IPS DF 4.7 (cell line): ENCODE results near the gene KCNAB2.
"Not testable (repeated sequence)": the region's sequence is repeated elsewhere in the genome, so short reads cannot be mapped to it uniquely, and the experiment has no call there.

Source experiments
- DNase-seq: peaks from one replicate; pipeline ENCODE4 v3.0.0-alpha.2; 2013; ENCODE audit warnings: low spot score; ENCODE audit errors: extremely low read depth

KCNAB2 gene

DNA sequence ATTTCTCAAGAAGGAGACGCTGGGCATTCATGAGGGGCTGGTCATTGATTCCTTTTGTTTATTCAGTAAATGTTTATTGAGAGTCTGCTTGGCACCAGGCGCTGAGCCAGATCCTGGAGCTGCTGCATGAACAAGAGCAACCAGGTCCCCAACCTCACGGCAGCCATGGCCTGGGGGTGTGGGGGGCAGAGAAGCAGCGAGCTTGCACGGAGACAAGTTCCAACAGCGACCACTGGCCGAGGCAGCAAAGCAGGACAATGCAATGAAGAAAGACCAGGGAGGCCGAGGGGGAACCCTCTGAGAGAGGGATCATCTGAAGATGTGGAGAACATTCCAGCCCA, 7.5 kb downstream of the KCNAB2 start:
- DNase-seq, result no peak

DNA sequence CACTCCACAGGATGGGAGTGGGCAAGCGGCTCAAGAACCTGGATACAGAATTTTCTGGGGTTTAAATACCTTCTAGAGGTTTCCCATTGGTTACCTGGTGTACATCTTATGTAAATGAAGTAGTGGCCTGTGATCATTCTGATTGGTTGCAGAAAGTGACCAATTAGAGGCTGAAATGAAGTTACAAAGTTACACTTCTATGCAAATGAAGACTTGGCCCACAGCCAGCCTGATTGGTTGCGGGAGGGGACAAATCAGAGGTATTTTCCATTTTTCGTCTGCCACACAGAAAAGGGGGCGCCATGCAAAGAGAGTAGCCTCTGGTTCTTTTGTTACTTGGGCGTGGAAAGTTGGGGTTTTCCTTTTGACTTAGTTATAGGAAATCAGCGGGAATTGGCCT, 8.9 kb downstream of the KCNAB2 start:
- no peak for DNase-seq

DNA sequence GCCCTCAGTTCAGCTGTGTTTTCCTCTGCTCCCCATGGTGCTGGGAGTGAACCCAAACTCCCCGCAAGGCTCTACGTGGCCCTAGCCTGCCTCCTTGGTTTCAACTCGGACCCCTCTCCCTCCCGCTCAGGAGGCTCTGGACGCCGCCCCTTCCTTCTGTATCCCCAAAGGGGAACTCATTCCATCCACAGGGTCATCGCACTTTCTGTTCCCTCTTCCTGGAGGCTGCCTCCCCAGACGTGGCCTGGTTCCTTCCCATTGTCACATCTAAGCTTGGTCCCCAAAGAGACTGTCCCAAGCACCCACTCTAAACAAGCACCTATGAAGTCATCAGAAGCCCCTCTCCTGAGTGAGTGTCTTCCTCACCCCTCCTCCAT, 10.9 kb downstream of the KCNAB2 start:
- DNase-seq, result no peak

DNA sequence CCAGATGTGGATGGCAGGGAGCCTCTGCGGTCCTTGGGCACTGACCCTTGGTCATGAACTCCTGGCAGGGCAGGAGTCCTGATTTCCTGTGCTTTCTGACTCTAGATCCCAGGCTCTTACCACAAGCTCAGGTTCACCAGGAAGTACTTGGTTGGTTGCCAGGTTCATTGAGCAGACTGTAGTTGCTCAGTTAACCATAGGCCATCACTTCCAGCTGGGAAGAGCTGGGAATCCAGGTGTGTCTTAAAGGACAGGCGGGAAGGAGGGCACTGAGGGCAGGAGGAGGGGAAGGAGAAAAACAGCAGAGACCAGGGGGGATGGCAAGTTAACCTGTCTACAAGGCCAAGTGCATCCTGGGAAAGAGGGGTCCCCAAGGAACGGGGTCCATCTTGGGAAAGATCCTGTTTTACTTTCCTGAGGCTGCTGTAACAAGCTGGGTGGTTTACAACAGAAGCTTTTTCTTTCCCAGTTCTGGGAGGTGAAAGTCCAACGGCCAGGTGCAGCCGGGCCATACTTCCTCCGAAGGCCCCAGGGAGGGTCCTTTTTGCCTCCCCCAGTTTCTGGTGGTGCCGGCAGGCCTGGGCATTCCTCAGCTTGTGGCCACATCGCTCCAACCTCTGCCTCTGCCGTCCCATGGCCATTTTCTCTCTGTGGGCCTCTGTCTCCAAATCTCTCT, 11.6 kb downstream of the KCNAB2 start:
- no peak for DNase-seq

DNA sequence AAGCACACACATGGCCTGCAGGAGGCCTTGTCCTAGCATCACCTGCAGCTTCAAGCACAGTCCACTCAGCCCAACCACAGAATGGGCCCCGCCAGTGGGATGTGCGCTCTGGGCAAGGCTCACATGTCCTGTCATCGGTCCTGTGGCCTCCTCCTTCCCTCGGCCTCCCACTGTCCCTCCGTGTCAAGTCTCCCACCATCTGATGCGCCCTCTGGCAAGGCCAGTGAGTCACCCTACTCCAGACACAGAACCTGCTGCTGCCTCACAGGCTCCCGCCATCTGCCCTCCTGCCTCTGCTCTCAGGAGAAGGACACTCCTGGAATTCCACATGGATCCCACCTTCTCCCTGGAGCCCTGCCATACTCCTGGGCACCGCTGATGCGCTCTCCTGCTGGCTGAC, 14.2 kb downstream of the KCNAB2 start:
- no peak for DNase-seq

DNA sequence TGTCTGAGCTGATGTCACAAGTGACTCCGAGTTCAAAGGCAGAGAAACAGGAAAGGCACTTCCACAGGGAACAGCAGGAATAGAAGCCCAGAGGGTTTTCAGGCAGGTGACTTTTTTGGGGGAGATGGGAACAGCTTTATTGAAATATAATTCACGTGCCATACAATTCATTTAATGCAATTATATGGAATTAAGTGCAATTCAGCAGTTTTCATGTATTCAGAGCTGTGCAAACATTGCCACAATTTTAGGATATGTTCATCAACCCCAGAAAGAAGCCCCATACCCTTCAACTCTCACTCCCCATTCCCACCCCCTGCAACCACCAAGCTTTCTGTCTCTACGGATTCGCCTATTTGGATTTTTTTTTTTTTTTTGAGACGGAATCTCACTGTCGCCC, 17.0 kb downstream of the KCNAB2 start:
- no peak for DNase-seq

DNA sequence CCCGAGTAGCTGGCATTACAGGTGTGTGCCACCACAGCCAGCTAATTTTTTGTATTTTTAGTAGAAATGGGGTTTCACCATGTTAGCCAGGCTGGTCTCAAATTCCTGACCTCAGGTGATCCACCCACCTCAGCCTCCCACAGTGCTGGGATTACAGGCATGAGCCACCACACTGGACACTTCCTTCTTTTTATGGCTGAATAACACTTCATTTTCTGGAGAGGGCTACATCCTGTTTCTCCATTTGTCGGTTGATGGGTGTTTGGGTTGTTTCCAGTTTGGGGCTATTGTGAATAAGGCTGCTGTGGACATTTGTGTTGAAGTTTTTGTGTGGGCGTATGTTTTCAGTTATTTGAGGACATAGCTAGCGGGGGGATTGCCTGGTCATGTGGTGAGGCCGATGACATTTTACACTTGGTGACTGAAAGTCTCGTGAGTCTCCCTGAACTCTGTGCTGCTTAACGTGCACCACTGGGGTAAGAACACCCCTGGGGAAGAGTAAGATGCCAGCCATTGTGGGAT, 17.9 kb downstream of the KCNAB2 start:
- not testable (repeated sequence) for DNase-seq

DNA sequence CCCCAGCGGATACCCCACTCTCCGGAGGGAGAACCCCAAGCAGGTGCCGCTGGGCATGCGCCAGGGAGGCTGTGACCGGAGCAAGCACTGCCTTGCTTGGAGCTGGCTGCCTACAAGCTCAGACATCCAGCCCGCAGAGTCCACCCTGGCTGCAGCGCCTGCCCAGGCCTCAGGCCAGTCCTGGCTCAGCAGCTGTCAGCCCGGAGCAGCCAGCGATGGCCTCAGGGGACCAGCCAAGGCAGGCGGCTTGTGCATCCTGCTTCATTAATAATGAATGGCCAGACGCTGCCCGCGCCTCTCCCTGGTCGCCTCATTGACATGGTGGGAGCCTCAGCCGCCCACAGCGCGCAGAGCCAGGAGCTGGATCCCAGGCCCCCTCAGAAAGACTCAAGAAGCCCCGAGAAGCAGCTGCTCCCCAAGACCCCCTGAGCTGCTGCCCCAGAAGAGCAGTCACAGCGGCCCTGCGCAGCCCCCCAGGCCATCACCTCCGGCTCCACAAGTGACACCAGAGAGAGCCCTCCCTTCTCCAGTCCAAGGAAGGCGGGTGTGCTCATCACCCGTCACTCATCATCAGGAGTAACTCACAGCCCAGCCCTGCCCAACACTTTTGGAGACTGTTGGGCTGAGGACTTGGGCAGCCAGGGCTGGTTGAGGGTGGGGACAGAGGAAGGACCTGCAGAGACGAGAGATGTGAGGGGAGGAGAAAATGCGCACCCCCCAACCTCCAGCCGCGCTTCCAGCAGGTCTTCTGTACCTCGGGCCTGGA, 19.6 kb downstream of the KCNAB2 start:
- no peak for DNase-seq

DNA sequence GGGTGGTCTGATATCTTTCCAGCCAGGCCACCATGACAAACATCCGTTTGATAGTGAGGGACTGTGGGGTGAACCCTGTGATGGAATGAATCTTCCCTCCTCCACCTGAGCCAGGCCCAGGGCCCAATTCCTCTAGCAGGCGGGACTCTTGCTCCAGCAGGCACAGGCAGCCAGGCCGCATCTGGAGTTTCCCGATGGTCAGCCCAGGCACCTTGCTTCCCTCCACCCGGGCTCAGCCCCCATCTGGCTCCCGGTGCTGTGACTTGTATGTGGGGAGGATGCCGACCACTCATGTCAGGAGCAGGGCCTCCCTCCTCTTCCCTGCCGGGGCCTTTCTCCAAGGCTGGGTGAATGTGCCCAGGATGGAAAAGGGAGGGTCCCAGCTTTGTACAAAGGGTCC, 21.0 kb downstream of the KCNAB2 start:
- no peak for DNase-seq

DNA sequence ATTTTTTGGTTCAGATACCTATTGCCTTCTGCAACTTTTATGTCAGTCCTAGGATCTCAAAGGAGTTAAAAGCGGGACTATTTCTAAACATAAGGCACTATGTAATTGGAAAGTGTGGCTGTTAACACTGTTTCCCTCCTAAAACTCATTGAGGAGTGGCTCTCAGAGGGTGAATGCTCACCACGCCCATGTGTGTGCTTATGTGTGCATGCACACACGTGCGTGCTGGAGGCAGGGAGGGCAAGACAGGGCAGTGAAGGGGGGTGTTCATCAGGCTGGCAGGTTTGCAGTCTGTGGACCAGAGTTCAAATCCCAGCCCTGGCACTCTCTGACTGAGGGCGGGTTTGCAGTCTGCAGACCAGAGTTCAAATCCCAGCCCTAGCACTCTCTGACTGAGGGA, 22.4 kb downstream of the KCNAB2 start:
- DNase-seq, result no peak

DNA sequence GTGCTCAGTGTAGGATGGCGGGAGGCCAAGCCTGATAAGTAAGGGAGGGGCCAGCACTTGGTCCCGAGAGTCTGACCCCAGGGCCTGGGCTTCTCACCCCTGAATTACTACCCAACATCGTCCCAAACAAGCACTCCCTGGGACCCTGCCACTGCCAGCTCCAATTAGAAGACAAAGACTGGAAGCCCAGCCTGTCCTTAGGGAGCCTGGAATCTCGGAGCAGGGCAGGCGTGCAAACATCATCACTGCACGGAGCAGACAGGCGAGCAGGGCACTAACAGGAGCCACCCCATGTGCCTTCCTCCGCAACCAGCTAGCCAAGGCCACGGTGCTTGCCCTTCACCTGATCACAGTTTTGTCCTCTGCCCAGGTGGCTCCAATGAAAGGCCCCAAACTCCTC, 23.2 kb downstream of the KCNAB2 start:
- no peak for DNase-seq

DNA sequence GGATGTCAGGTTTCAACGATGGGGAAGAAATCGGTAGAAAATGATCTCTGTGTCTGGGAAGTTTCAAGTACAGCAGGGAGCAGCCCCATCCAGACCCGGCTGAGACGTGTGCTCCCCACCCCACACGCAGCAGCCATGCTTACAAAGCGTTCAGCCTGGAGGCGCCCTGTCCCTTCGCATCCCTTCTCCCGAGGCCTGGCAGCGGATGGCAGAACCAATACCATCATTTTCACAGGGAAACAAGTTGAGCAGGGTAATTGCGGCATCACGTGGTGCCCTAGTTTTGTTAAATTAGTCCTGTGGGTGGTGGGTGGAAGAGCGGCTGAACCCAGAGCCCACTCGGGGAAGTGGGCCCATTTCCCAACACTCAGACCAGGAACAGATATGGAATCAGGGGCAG, 23.9 kb downstream of the KCNAB2 start:
- DNase-seq, result no peak

DNA sequence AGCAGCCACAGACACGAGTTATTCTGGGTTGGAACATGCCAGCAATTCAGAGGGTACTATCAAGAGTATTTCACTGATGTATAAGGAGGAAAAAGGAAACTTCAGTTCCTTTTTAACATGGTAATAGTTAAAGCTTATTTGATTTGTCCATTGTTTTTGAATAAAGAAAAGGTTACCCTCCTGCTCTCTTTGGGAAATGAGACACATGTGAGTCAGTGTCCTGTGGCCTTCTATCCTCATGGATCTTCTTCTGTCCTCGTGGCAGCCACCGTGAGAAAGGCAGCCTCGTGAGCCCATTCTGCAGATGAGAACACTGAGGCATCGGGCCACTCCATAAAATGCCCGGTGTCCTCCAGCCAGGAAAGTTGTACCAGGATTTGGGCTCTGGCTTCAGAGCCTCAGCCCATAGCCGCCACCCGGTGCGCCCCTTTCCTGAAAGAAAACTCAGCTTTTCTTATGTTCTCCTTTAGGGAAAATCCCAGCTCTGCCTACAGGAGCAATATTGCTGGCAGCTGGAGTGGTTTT, 24.8 kb downstream of the KCNAB2 start:
- DNase-seq, result no peak

DNA sequence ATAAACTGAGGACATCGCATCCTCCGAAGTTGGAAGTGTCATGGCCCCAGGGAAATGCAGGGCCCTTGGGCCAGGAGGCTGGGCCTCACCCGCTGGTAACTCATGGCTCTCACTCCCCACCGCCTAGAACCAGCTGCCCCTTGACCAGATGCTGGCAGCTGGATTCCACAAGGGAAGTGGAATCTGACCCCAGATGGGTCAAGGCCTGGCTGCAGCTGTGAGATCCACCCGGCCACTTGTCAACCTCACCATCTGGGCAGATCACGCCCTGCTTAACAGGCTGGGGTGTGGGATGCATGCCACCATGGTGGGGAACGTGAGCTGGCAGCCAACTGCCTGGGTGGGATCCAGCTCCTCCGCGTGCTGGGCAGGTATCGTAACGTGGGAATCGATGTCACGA, 25.5 kb downstream of the KCNAB2 start:
- DNase-seq, result no peak

DNA sequence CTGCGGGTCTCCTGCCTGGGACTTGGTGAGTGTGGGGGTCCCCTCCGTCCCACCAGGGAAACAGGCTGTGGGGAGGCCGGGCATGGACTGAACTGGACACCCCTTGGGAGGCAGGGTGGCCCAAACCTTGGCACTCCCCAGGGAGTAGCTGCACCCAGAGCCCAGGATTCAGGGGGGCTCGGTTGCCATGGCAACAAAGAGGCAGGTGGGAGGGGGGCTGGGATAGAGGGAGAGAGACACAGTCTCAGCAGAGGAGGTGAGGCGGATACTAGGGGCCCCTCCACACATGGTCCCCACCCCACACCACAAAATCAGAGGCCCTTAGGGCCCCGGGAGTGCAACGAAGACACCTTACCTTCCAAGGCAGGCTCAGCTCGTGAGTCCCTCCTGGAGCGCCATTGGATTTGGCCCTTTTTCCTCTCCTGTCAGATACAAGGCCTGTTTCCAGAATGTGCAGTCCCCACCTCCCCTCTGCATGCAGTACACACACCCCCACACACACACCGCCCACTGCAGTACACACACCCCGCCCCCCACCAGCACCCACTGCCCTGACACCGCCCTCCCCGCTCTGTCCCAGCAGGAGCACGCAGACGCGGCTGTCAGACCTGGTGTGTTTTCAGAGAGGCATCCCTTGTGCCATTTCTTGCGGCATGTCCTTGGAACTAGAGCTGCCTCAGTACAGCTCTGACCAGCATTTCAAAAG, 27.2 kb downstream of the KCNAB2 start:
- DNase-seq, result no peak

DNA sequence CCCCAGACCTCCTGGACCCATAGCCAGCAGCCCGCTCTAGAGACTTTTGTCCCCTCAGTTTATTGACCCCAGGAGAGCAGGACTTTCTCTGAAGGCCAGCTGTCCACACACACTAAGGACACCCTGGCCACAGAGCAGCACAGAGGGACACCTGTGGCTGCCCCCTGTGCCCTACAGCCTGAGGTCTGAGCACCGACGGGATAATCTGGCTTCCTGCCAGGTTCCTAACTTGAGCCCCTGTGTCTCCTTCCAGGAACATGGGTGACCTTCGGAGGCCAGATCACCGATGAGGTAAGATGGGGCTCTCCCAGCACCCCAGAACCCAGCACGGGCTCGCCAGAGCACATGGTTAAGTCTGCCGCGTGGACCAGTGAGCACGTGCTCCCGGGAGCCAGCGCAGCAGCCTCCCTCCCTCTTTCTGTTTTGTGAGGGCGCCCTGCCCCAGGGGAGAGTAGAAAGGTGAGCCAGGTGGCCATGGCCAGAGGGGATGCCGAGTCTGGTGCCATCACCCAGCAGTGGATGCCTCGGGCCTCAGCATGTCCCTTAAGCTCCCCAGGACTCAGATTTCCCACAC, 27.9 kb downstream of the KCNAB2 start:
- no peak for DNase-seq

DNA sequence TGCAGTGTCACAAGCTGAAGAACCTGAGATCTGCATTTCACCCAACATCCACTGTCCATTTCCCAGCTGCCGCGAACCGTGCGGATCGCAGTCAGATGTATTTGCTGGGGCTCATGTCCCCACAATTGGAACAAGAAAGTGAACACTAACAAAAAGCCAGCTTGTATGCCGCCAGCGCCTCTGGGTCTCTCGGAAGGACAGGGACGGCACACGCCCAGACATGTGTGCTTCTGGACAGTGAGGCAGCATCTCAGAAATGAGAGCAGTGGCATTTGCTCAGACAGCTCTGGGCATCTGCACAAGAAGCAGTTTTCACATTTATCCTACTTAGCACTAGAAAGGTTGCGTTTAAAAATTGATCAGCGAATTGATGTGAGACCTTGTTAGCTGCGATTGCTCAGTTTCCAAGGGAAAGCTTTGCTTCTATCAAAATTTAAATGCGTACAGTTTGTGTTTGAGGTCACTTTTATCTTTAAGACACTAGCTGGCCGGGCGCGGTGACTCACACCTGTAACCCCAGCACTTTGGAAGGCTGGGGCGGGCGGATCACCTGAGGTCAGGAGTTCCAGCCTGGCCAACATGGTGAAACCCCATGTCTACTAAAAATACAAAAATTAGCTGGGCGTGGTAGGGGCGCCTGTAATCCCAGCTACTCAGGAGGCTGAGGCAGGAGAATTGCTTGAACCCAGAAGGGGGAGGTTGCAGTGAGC, 28.7 kb downstream of the KCNAB2 start:
- no peak for DNase-seq

DNA sequence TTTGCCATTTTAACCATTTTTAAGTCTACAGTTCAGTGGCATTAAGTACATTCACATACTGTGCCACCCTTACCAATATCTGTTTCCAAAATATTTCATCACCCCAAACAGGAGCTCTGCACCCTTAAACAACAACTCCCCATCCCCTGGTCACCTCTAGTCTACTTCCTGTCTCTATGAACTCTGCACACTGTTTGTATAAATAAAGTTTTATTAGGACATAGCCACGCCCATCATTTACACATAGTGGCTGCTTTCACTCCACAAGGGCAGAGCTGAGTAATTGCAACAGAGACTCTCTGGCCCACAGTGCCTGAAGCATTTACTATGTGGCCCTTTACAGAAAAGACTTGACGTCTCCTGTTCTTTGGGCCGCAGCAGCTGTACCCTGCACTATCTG, 30.1 kb downstream of the KCNAB2 start:
- no peak for DNase-seq

DNA sequence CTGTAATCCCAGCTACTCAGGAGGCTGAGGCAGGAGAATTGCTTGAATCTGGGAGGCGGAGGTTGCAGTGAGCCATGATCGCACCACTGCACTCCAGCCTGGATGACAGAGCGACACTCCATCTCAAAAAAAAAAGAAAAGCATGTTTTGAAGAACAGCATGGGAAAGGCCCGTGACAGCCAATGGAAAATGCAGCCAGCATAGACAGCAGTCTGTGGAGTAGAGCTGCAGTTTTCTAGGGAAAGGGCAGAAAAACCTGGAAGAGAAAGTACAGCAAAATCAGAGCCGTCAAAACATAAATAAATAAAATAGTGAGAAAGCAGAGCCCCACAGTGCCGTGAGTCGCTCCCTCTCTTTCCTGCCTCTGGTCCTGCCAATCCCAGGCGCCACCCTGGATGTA, 31.4 kb downstream of the KCNAB2 start:
- not testable (repeated sequence) for DNase-seq

DNA sequence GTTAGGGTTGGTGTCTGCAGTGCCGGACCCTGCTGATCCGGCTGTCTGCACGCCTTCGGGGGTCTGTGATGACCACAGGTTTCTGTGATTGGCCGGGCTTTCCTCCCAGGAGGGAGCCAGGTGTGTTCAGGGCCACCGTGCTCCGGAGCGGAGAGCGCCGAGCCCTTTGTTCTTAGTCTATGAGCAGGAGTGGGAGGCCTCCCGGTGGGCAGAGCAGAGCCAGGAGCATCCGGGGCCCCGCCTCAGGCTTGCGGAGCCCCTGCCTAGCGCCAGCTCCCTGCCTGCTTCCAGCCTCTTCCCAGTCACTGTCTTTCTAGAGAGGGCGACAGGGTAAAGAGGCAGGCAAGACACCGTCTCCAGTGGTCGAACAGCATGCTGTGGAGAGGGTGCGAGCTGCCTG, 31.8 kb downstream of the KCNAB2 start:
- no peak for DNase-seq

DNA sequence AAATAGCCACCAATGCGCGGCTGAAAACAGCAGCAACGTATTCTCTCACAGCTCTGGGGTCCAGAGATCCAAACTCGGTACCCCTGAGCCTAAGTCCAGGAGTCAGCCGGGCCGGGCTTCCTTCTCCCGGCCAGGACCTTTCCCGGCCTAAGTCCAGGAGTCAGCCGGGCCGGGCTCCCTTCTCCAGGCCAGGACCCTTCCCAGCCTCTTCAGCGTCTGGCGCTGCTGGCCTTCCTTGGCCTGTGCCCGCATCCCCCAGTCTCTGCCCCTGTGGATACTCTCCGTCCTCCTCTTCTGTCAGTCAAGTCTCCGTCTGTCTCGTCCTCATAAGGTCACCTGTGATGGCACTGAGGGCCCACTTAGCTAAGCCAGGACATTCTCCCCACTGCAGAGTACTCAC, 32.2 kb downstream of the KCNAB2 start:
- DNase-seq, result no peak
